Mucosa of rectum (tissue), 2 donors: ENCODE results near the gene TMOD4.
A peak's percentile ranks its signal among the peaks of the same experiment; 100 is the strongest.
"Not testable (repeated sequence)": the region's sequence is repeated elsewhere in the genome, so short reads cannot be mapped to it uniquely, and the experiment has no call there.

Experiments used
- H3K27ac ChIP-seq, 2 donors: one replicate each; pipeline ENCODE4 v1.7.0; 2013; ENCODE audit warnings: inconsistent platforms in 2 of 2, low read depth in 2 of 2, low read length in 2 of 2
- H3K27me3 ChIP-seq, 2 donors: one replicate each; pipeline ENCODE4 v1.7.0; 2013; ENCODE audit warnings: low read length in 2 of 2; ENCODE audit not compliant: control insufficient read depth in 2 of 2, insufficient read depth in 2 of 2
- H3K36me3 ChIP-seq, 2 donors: one replicate each; pipeline ENCODE4 v1.7.0; 2013; ENCODE audit warnings: low read length in 2 of 2; ENCODE audit not compliant: control insufficient read depth in 2 of 2, insufficient read depth in 2 of 2
- H3K4me1 ChIP-seq, 2 donors: one replicate each; pipeline ENCODE4 v1.7.0; 2013; ENCODE audit warnings: low read length in 2 of 2, mild to moderate bottlenecking in 1 of 2; ENCODE audit not compliant: control insufficient read depth in 2 of 2, insufficient read depth in 2 of 2
- H3K4me3 ChIP-seq, 2 donors: one replicate each; pipeline ENCODE4 v1.7.0; 2013; ENCODE audit warnings: low read length in 2 of 2
- H3K9ac ChIP-seq, 2 donors: one replicate each; pipeline ENCODE4 v1.7.0; 2013; ENCODE audit warnings: low read length in 2 of 2, low read depth in 1 of 2, mild to moderate bottlenecking in 1 of 2
- H3K9me3 ChIP-seq, 2 donors: one replicate each; pipeline ENCODE4 v1.7.0; 2013; ENCODE audit warnings: low read length in 2 of 2; ENCODE audit not compliant: control insufficient read depth in 2 of 2
- donor health status: healthy.
- donor health status: Normal muscosa, but diverticular disease.

TMOD4 gene

GRCh38 chr1:151197863-151198253 is 22.1 kb upstream of the TMOD4 start:
- Histone ChIP-seq H3K27ac (peak overlapping the region; percentile 92 to 93), H3K36me3 (peaks cover 0 to 3% of the 10 kb centered on the region in 2 donors), H3K4me3 (peak overlapping the region; percentile 86 to 97), H3K4me1 (peaks cover 19% of the 10 kb centered on the region in 2 donors), H3K9me3 (no peaks in the 10 kb centered on the region), H3K9ac (peak overlapping the region; percentile 94 to 96), H3K27me3 (no peaks in the 10 kb centered on the region)

- Histone ChIP-seq H3K36me3 (no peaks in the 10 kb centered on the region), H3K27me3 (no peaks in the 10 kb centered on the region), H3K4me3 (peak overlapping the region; percentile 55 to 61), H3K27ac (peak overlapping the region; percentile 64 to 82), H3K4me1 (peaks cover 15 to 16% of the 10 kb centered on the region in 2 donors), H3K9ac (peak overlapping the region; percentile 44 to 62), H3K9me3 (no peaks in the 10 kb centered on the region)
Observed at GRCh38 chr1:151196292-151196800, 20.6 kb upstream of the TMOD4 start.

- H3K27ac ChIP-seq, result peak overlapping the region; percentile 52 to 82
- peak overlapping the region in 1 of 2 donors; percentile 59 for H3K9ac ChIP-seq
- H3K9me3 ChIP-seq, H3K36me3 ChIP-seq, H3K27me3 ChIP-seq: not testable (repeated sequence)
- H3K4me3 ChIP-seq, result peak overlapping the region; percentile 57 to 61
- H3K4me1 ChIP-seq, result peaks cover 11 to 14% of the 10 kb centered on the region in 2 donors
Observed at GRCh38 chr1:151194894-151195594, 19.3 kb upstream of the TMOD4 start.

- peak overlapping the region in 1 of 2 donors; percentile 14 for H3K9ac ChIP-seq
- H3K36me3 ChIP-seq, result no peaks in the 10 kb centered on the region
- no peaks in the 10 kb centered on the region for H3K27me3 ChIP-seq
- H3K4me1 ChIP-seq, result peaks cover 7 to 12% of the 10 kb centered on the region in 2 donors
- H3K9me3 ChIP-seq, result no peaks in the 10 kb centered on the region
- H3K4me3 ChIP-seq, result peak overlapping the region in 1 of 2 donors; percentile 61
- peak overlapping the region in 1 of 2 donors; percentile 33 for H3K27ac ChIP-seq
Observed at GRCh38 chr1:151193856-151194255, 18.1 kb upstream of the TMOD4 start.

GRCh38 chr1:151193304-151193703 is 17.5 kb upstream of the TMOD4 start:
- Histone ChIP-seq H3K4me1 (peaks cover 13 to 15% of the 10 kb centered on the region in 2 donors), H3K27me3 (no peaks in the 10 kb centered on the region), H3K9ac (no peak overlapping the region), H3K36me3 (no peaks in the 10 kb centered on the region), H3K4me3 (no peak overlapping the region), H3K9me3 (no peaks in the 10 kb centered on the region), H3K27ac (no peak overlapping the region)

- Histone ChIP-seq H3K36me3 (no peaks in the 10 kb centered on the region), H3K9me3 (no peaks in the 10 kb centered on the region), H3K4me1 (peaks cover 10% of the 10 kb centered on the region in 2 donors), H3K27ac (no peak overlapping the region), H3K9ac (no peak overlapping the region), H3K27me3 (no peaks in the 10 kb centered on the region), H3K4me3 (no peak overlapping the region)
Observed at GRCh38 chr1:151192047-151192446, 16.3 kb upstream of the TMOD4 start.

- Histone ChIP-seq H3K27me3 (no peaks in the 10 kb centered on the region), H3K36me3 (peaks cover 7 to 9% of the 10 kb centered on the region in 2 donors), H3K4me3 (peak within 1 kb of the TSS; percentile 85 to 94), H3K9ac (peak within 1 kb of the TSS; percentile 89 to 92), H3K9me3 (no peaks in the 10 kb centered on the region), H3K4me1 (peaks cover 10% of the 10 kb centered on the region in 2 donors), H3K27ac (peak within 1 kb of the TSS; percentile 73 to 75)
Observed at GRCh38 chr1:151189637-151190445, 14.1 kb upstream of the TMOD4 start, which contains the start of gene VPS72. TSS of gene VPS72 (minus strand) at chr1:151190197. CDS start at chr1:151190121, 76 bp downstream.

GRCh38 chr1:151188667-151189066 is 12.9 kb upstream of the TMOD4 start:
- not testable (repeated sequence) for H3K27me3 ChIP-seq, H3K9ac ChIP-seq, H3K27ac ChIP-seq, H3K9me3 ChIP-seq
- peaks cover 13 to 17% of the 10 kb centered on the region in 2 donors for H3K36me3 ChIP-seq
- H3K4me3 ChIP-seq, result peak overlapping the region; percentile 85 to 94
- peaks cover 10% of the 10 kb centered on the region in 2 donors for H3K4me1 ChIP-seq

GRCh38 chr1:151187205-151187604 is 11.4 kb upstream of the TMOD4 start:
- no peak overlapping the region for H3K9ac ChIP-seq
- peaks cover 10% of the 10 kb centered on the region in 2 donors for H3K4me1 ChIP-seq
- H3K4me3 ChIP-seq, result no peak overlapping the region
- peaks cover 25 to 29% of the 10 kb centered on the region in 2 donors for H3K36me3 ChIP-seq
- H3K9me3 ChIP-seq, result no peaks in the 10 kb centered on the region
- H3K27me3 ChIP-seq, result no peaks in the 10 kb centered on the region
- no peak overlapping the region for H3K27ac ChIP-seq

- Histone ChIP-seq H3K4me3 (no peak overlapping the region), H3K27me3 (no peaks in the 10 kb centered on the region), H3K9ac (no peak overlapping the region), H3K27ac (no peak overlapping the region), H3K9me3 (no peaks in the 10 kb centered on the region), H3K4me1 (peaks cover 7 to 8% of the 10 kb centered on the region in 2 donors), H3K36me3 (peaks cover 44 to 48% of the 10 kb centered on the region in 2 donors)
Observed at GRCh38 chr1:151184211-151184610, 8.4 kb upstream of the TMOD4 start.
